Forelimb muscle (tissue), 1 donor: ENCODE results near the gene PDLIM3. TPM values are rescaled to one million over a fixed set of nuclear protein-coding genes. Genes with fewer than 3 reads are reported as not detected.
"Not testable (repeated sequence)": the region's sequence is repeated elsewhere in the genome, so short reads cannot be mapped to it uniquely, and the experiment has no call there.

Experiments
- DNase-seq: peaks from one replicate; pipeline ENCODE4 v3.0.0-alpha.2; 2013; ENCODE audit warnings: low read depth
- polyA plus RNA-seq: library from polyadenylated mRNA; unstranded; fragments of 120-200 nt; gene quantifications from one replicate; pipeline ENCODE4 v1.2.1, GENCODE V29; 2013; ENCODE audit not compliant: insufficient read length

Gene PDLIM3
- polyA plus RNA-seq, 1 donor: 616 TPM

DNA sequence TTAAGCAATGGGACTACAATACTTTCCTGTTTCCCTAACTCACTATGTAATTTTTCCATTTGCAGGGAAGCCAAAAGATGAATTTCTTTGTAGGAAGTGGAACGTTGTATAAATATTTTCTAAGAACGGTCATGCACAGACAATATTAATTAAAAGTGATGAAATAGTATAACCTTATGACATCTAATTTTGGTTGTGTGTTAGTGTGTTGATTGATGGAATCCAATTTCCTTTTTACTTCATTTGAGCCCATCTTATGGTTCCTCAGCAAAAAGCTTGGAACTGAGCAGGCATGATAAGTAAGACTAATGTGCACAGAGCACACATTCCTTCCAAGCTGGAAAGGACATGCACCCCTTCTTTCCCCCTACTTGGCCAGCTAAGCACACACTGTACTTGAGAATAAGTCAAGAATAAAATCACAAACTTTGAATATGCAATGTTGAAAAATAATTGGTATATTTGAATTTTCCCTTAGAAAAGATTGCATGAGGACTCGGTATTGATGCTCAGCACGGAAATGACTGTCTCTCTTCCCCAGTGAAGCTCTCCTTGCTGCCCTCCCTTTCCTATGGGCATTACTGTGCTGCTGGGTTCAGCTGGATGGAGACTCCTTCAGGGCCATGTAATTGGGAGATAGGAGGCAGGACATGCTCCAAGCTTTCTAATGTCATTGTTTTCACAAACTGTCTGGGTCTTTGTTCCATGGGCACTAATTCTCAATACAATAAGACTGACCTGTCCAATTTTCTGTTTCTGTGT is 19.2 kb upstream of the PDLIM3 start:
- DNase-seq: no peak

DNA sequence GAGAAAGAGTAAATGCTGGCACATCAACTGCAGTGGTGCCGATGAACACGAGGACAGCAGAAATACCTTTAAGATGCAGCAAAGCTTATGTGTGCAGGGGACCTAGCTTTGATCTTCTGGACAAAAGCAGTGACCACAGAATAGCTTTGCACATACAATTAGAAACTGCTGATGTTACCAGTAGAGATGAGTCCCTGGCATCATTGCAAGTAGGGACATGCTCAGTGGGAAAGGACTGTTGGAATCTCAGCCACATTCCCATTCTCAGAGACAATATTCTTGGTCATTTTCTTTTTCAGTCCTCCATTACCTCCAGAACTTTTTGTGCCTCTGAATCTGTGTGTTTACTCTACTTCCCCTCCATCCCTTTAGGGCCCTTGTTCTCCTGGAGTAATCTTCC is 16.9 kb upstream of the PDLIM3 start:
- DNase-seq: no peak

DNA sequence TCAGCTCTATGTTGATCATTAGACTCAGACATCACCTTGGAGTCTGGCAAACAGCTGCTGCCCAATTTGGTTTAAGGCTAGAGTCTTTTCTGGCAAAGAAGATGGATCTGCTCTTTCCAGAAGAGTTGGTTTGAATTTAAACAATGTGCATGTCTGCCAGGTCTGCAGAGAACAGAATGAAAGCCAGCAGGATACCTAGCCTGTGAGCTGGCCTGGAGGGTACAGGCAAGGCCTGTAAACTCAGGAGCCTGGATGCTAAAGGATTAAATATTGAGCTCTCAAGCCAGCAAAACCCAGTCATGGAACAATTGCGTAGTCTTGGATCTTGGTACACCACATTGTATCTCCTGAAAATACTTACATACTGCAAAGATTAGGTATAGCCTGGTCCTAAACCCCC is 15.6 kb upstream of the PDLIM3 start:
- DNase-seq: no peak

DNA sequence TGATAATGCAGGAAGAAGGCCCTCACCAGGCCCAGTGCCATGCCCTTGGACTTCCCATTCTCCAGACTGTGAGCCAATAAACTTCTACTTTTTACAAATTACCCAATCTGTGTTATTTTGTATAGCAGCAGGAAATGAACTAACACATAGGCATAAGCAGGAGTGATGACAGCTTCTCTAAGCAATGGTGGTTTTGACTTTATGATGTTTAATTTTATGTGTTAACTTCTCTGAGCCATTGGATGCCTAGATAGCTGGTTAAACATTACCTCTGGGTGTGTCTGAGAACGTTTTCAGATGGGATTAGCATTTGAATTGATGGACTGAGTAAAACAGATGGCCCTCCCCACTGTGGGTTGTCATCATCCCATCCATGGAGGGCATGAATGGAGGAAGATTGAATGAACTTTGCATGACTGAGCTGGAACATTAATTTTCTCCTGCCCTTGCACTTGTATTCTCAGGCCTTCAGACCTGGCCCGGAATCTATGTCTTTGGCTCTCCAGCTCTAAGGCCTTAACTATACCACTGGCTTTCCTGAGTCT is 13.9 kb upstream of the PDLIM3 start:
- DNase-seq: no peak

DNA sequence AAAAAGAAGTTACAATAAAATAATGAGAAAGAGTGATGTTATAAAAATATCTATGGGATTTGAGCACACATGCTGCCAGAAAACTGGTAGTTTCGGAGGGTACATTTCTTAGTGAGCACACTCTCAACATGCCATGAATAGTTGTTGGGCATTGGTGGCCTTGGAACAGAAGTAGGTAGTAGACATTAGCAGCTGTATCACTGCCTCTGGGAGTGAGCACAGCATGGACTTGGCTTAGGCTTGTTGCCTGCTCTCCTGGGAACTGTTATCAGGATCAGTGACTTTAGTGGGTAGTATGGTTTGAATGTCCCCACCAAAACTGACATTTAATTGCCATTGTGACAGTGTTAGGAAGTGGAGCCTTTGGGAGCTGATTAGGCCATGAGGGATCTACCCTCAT is 13.3 kb upstream of the PDLIM3 start:
- no peak for DNase-seq

DNA sequence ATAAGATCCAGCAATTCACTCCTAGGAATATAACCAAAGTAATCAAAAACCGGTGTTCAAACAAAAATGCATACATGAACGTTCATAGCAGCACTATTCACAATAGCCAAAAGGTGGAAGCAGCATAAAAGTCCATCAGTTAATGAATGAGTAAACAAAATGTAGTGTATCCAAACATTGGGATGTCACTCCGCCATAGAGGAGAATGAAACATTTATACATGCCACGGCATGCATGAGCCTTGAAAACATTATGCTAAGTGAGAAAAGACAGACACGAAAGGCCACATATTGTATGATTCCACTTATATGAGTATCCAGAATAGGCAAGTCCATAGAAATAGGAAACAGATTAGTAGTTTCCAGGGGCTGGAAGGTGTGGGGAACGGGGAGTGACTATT is 11.0 kb upstream of the PDLIM3 start:
- DNase-seq: no peak

DNA sequence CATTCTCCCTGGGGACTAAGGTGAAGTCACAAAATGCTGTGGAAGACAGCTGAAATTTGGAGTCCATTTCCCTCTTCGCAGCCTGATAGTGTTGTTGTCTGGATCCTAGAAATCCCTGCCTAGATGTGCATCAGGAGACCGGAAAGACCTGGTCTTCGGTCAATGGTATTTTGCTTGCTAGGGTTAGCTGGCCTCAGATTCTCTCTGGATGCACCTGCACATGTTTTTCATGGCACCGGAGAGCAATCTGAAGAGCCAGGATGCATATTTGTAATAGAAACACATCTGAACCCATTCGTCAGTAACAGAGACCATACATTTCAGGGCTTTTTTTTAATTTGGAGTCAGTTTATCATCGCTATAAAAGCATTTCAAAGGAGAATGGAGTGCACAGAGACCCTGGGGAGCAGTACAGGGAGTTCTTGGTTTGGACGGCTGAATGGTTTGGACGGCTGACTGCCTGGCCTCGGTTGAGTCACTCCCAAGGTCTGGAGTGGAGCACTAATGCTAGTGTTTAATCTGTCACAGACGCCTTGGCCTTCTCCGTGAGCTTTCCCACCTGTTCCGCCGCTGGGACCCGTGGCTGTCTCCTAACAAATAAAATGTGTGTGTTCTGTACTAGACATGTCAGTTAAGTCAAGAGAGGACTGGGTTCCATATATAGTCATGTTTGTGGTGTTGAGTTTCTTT is 7.5 kb upstream of the PDLIM3 start:
- DNase-seq: no peak

DNA sequence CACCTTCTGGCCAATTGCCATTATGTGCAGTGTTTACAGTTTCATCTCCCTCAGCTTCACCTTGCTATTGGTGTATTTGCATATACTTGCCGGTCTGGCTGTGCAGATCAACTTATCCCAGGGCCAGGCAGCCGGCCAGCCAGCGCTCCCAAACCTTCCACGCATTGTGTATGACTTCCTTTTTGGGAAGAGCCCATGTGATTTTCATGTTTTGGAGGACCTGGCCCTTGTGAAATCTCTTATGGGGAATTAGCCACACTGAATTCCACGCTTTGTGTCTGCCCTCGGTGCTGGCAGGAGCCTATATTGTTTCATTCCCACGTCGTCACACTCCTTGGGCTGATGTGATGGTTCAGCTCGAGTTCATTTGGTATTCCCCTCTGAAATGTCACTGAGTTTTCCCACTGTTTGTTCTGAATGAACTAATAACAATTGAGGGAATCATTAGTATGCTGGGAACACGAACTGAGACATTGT is 6.0 kb upstream of the PDLIM3 start:
- no peak for DNase-seq

DNA sequence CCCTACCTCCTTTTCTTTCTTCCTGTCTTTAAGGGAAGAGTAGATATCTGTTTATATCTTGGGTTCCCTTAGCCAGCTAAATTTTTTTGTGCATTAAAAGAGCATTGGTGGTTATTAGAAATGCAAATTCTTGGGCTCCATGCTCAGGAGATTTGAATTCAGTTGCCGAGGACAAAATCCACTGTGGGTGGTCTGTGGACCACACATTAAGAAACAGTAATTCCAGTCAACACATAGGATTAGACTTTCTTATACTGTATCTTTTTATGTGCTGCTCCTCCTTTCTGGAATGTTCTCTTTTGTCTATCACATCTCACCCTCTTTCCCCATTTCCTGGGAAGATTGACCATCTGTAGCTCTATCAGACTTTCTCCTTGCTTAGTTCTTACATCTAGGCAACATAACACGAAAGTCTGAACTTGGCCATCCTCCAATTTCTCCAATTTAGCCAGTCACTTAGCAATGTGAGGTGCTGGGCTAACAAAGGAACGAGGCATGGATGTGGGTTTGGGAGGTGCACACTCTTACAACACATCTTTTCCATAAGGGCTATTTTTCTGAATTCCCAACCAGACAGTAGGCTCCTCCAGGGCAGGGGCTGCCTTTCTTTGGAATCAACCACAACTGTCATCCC is 5.3 kb upstream of the PDLIM3 start:
- DNase-seq: no peak

DNA sequence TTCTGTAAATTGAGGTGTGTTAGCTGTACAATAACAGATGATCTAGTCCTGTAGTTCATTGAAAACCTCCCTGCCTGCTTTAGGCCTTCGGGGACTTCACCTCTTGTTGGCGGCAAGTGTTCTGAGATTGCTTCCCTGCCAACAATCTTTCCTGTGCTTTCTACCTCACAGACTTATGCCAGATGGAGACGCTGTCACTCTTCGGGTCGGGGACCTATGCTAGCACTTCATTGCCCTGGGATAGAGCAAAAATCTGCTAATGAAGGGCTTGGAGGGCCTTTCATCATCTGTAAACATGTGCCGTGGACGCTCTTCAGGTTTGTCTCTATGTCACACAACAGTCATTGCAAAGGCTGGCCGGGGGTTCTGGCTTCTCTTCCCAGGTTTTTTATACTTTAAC is 4.7 kb upstream of the PDLIM3 start:
- DNase-seq: no peak

DNA sequence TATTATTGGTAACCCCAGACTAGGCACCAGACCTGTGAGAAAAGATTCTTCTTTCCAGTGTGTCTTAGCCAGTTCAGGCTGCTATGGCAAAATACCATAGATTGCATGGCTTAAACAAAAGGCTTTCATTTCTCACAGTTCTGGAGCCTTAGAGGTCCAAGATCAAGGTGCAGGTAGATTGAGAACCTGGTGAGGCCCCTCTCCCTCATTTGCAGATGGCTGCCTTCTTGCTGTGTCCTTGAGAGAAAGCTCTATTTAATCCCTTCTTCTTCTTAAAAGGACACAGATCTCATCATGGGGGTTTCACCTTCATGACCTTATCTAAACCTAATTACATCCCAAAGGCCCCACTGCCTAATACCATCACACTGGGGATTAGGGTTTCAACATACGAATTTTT is 3.5 kb upstream of the PDLIM3 start:
- DNase-seq: no peak

DNA sequence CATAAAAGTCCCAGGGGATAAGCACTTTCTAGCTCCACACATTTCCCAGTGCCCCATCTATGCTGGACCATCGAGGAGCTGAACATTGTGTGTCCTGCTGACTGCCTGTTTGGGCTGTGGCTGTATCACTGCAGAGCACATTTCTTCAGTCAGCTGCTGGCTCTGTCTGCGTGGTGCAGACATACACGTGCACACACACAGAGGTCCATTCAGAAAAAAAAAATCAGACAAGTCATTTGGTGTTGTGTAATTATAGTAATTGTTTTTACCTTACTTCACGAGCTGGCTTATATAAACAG is 1.1 kb upstream of the PDLIM3 start:
- no peak for DNase-seq

DNA sequence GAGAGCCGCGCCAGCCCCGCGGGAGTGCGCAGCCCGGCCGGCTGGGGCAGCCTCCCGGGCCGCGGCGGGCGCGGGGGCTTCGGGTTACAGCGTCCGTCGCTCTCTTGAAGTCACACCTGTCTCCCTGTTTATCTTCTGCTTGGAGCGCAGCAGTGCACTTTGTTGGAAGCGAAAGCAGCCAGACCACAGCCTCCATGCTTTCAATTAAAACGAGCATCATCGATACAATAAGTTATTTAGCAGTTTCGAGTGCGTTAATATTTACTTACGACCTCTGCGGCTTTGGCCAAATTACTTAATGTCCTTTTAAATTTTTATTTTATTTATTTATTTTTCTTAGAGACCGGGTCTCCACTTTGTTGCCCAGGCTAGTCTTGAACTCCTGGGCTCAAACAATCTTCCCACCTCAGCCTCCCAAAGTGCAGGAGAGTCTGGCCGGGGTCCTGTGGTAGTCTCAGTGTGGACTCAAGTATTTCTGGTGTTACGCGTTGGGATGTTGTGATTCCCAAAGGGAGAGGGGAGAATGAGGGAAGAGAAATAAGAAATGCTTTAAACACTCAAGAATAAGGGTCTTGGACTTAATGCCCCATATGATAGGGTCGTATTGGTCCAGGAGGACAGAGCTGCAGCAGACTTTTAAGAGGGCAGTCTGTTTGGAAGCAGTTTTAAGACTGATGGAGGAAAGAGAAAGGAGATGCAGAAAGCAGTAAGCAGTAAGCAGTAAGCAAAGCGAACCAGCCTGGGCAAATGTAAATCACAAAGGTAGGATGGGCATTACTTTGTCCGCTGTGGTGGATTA is 504 bp upstream of the PDLIM3 start:
- no peak for DNase-seq

DNA sequence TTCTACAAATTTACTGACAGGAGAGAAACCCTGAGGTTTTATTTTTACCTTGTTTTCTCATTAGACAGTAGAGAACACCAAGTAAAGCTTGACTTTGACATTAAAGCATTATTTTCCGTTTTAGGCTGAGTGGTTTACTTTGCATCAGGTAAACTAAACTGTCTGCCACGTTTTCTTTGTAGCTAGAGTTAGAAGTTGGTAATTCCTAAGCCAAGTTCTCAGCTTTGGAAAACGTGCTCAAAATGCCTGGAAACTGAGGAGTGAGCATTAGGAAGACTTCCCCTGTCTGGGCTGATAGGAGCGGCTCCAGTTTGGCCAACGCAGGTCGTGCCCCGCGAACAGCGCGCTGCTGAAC is 819 bp downstream of the PDLIM3 start:
- DNase-seq: no peak

DNA sequence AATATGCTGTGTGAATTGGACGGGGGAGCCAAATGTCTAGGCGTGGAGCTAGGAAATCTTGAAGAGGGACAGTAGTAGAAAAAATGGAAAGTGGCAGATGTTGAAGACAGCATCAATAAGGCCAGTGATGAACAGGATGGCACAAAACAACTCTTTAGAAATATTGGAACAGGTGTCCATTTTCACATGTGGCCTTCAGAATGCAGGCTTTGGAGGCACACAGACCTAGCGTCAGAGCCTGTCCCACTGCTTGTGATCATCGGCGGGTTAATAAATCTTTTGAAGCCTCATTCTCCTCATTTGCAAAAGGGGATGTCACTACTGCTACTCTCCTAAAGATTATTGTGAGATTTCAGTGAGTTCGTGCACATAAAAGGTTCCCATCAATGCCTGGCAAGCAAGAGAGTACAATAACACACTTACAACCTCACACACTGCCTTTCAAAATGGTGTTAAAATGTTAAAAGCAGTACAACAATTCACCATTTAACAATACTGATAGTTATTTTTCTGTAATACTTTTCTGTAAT is 2.4 kb downstream of the PDLIM3 start:
- no peak for DNase-seq

DNA sequence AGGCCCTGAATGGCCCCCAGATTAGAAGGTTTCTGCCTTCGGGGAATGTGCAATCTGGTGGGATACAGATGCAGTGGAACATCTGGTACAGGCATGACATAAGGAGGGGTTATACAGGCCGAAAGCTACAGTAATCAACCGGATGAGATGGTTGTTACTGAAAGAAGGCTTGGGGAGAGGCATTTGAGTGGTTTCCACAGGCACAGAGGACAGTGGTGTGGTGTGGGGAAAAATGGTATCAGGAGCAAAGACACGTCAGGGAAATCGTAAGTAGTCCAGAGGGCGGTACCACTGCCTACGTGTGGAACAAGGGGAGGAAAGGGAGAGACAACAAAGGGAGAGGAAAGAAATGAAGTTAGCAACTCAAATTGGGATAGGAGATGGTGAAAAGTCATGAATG is 3.0 kb downstream of the PDLIM3 start:
- DNase-seq: no peak

DNA sequence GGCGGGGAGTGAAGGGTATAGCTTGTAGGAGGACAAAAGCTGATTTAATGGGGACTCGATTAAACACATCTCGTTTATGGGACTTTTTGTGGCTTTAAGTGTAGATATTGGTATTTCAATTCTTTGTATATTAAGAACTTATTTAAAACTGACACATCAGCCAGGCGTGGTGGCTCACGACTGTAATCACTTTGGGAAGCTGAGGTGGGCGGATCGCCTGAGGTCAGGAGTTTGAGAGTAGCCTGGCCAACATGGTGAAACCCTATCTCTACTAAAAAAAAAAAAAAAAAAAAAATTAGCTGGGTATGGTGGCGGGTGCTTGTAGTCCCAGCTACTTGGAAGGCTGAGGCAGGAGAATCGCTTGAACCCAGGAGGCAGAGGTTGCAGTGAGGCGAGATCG is 3.7 kb downstream of the PDLIM3 start:
- not testable (repeated sequence) for DNase-seq

DNA sequence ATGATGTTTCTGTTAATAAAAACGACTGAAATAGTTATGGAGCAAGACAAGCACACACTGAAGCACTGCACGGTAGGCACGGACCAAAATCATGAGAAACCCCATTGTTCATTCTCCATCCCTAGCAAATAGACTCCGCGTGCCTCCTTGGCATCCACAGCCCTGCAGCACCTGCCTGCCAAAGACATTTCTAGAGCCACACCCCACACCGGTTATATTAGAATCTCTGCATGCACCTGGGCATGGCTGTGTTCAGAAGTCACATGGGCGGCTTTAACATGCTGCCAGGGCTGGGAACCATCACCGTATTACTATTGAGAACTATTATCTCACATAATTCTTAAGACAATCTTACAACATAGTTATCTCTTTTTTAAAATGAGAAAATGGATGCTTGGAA is 5.9 kb downstream of the PDLIM3 start:
- no peak for DNase-seq

DNA sequence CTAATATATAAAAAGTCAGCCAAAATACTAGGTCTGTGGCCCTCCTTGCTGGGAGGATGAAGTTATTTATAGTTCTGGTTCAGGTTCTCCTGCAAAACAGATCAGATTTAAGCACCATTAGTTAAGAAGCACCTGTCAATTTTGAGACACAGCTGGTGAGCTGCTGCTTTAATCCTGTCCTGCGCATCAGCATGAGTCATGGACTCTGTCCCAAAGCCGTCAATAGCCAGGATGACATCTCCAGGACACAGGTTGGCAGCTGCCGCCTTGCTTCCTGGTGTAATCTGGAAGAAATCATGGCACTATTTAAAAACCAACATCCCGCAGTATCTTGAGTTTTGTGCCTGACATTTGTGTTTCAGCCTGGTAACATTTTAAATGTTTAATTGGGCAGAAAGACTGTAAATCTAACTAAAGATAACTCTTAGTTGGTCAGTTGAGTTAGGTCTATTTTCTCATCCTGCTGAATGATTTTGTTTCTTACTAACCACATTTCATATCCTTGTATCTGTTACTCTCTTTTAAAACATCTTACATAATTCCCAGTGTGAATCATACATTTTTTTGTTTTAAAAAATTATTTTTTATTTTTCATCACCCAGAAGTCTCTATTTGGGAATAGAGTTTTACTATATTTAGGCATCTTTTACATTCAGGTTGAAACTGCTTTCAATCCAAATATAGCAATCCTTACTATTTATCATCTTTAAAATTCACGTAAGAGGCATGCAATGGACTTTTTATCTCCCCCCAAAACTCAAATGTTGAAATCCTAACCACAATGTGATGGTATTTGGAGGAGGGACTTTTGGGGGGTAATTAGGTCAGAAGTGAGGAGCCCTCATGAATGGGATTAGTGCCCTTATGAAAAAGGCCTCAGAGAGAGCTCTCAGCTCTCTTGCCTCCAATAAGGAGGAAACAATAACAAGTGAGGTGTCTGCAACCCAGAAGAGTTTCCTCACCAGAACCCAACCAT is 10.1 kb downstream of the PDLIM3 start:
- no peak for DNase-seq

DNA sequence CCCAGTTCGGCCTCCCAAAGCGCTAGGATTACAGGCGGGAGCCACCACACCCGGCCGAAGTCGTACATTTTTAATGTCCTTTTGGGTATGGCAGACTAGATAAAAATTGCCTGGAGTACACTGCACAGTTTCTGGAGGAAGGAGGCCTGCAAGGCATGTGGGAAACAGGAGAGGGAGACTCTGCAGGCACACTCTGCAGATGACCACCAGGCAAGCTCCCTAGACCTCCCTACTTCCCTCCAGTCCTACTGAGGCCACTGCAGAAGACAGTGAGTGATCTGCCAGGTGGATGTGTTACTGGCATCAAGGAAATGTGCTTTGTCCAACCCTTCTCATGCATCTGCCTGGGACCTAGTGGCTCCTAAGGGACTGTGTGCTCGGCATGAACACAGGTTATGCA is 11.4 kb downstream of the PDLIM3 start:
- no peak for DNase-seq

DNA sequence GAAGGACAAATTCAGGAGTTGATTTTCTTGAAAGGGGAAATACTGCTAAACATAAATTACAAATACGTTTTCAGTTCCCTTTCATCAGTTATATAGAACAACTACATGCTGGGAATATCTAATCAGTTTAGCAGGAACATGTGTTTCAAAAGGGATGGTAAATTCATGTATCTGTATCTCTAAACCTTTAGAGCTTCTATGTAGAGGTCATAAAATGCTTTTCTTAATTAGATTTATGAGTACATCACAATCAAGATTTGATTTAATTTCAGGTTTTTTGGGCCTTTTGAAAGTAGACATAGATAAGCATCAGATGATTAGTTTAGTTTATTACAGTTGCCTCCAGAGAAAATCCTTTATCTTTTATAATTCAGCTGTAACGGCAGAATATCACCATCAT is 12.9 kb downstream of the PDLIM3 start:
- no peak for DNase-seq
